ENCODE measurements around the gene GGTLC2. TPM values are rescaled to one million over a fixed set of nuclear protein-coding genes. Genes with fewer than 3 reads are reported as not detected.

Gene GGTLC2
- total and polyA plus RNA-seq, 8 donors = not detected

DNA sequence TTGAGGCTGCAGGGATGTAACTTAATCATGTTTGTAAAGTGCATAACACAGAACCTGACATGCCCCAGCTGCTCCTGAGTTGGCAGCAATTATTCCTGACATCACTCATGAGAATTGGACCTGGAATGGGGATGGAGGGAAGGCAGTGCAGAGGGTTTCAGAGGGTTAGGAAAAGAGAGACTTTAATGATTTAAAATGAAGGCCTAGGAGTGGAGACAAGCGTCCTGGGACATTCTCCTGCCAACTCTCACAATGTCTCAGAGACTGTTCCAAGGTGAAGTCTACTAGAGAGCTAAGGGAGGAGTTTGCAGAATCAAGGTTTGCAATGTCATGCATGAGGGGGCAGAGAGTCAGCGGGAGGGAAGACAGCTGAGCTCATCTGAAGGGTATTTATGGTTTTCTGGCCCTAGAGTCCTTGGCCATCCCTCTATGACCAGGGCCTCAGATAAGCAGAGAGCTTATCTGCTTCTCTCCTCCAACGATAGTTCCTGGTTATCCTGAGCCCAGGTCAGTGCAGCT lies 36.9 kb downstream of the GGTLC2 start:
- Histone ChIP-seq H3K36me3 (no peaks in the 10 kb centered on the region), H3K27me3 (no peaks in the 10 kb centered on the region), H3K4me3 (no peak overlapping the region), H3K4me1 (peaks cover 0 to 13% (median 0%) of the 10 kb centered on the region in 4 donors), H3K9me3 (no peaks in the 10 kb centered on the region), H3K27ac (no peak overlapping the region)
- 27 to 51% (median 40%) methylated on average over 3 of the region's 3 CpGs for WGBS, 5 donors
- intact Hi-C loops (cut with DNase I; ENCODE audit: low total_unique reads) = no loop called here
- DNase-seq = peak in 1 of 2 donors; percentile 38
- TF ChIP-seq, protein P1, sequence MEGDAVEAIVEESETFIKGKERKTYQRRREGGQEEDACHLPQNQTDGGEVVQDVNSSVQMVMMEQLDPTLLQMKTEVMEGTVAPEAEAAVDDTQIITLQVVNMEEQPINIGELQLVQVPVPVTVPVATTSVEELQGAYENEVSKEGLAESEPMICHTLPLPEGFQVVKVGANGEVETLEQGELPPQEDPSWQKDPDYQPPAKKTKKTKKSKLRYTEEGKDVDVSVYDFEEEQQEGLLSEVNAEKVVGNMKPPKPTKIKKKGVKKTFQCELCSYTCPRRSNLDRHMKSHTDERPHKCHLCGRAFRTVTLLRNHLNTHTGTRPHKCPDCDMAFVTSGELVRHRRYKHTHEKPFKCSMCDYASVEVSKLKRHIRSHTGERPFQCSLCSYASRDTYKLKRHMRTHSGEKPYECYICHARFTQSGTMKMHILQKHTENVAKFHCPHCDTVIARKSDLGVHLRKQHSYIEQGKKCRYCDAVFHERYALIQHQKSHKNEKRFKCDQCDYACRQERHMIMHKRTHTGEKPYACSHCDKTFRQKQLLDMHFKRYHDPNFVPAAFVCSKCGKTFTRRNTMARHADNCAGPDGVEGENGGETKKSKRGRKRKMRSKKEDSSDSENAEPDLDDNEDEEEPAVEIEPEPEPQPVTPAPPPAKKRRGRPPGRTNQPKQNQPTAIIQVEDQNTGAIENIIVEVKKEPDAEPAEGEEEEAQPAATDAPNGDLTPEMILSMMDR (IDR thresholded peaks at IDR 0.05) = no peak

DNA sequence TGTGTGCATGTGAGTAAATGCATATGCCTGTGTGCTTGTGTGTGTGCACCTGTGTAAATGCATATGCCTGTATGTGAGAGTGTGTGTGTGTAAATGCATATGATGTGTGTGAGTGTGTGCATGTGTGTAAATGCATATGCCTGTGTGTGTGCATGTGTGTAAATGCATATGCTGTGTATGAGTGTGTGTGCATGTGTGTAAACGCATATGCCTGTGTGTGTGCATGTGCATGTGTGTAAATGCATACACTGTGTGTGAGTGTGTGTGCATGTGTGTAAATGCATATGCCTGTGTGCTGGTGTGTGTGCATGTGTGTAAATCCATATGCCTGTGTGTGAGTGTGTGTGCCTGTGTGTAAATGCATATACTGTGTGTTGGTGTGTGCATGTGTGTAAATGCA lies 37.8 kb downstream of the GGTLC2 start:
- no peak for TF ChIP-seq POLR2A (IDR thresholded peaks at IDR 0.05)
- no peak for TF ChIP-seq EP300 (IDR thresholded peaks at IDR 0.05)
- no peak for TF ChIP-seq POLR2AphosphoS5 (IDR thresholded peaks at IDR 0.05)
- TF ChIP-seq, protein P1 (IDR thresholded peaks at IDR 0.05) = no peak
- no peak overlapping the region for H3K27ac ChIP-seq
- no peaks in the 10 kb centered on the region for H3K27me3 ChIP-seq
- H3K36me3 ChIP-seq = no peaks in the 10 kb centered on the region
- H3K9me3 ChIP-seq = no peaks in the 10 kb centered on the region
- no peak overlapping the region for H3K4me3 ChIP-seq
- peaks cover 0 to 13% (median 0%) of the 10 kb centered on the region in 4 donors for H3K4me1 ChIP-seq
- intact Hi-C loops (cut with DNase I; ENCODE audit: low total_unique reads) = no loop called here
- DNase-seq = no peak
- 76 to 98% (median 94%) methylated on average over 1 of the region's 1 CpG for WGBS, 5 donors

DNA sequence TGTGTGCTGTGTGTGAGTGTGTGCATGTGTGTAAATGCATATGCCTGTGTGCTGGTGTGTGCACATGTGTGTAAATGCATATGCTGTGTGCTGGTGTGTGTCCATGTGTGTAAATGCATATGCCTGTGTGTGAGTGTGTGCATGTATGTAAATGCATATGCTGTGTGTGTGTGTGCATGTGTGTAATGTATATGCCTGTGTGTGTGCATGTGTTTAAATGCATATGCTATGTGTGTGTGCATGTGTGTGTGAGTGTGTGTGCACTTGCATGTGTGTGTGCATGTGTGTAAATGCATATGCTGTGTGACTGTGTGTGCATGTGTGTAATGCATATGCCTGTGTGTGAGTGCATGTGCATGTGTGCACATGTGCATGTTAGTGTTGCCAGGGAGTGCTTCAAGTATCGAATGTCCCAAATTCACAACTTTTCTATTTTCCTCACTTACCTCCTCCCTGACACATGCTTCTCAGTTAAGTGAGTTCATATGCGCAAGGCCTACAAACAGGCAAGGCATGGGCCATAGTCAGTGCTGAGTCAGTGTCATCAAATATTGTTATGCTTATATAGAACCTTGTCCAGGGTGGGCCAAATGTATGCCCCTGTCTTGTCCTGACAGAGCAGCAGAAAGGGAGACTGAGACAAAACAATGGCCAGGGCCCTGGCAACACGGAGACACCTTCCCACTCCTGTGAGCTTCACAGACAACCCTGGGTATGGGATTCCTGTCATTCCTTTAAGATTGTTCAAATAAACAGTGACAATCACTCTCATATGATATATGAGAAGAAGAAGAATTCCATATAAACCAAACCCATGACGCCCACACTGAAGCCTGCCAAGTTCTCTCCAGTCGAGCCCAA lies 38.6 kb downstream of the GGTLC2 start:
- Histone ChIP-seq H3K27me3 (no peaks in the 10 kb centered on the region), H3K4me1 (peaks cover 0 to 13% (median 0%) of the 10 kb centered on the region in 4 donors), H3K9me3 (no peaks in the 10 kb centered on the region), H3K36me3 (no peaks in the 10 kb centered on the region), H3K27ac (no peak overlapping the region), H3K4me3 (no peak overlapping the region)
- WGBS, 5 donors = 85 to 90% (median 88%) methylated on average over 5 of the region's 5 CpGs
- TF ChIP-seq EP300 (IDR thresholded peaks at IDR 0.05) (no peak), POLR2A (IDR thresholded peaks at IDR 0.05) (no peak), POLR2AphosphoS5 (IDR thresholded peaks at IDR 0.05) (no peak)
- TF ChIP-seq, protein P1 (IDR thresholded peaks at IDR 0.05) = no peak
- intact Hi-C loops (cut with DNase I; ENCODE audit: low total_unique reads) = no loop called here
- DNase-seq = no peak

DNA sequence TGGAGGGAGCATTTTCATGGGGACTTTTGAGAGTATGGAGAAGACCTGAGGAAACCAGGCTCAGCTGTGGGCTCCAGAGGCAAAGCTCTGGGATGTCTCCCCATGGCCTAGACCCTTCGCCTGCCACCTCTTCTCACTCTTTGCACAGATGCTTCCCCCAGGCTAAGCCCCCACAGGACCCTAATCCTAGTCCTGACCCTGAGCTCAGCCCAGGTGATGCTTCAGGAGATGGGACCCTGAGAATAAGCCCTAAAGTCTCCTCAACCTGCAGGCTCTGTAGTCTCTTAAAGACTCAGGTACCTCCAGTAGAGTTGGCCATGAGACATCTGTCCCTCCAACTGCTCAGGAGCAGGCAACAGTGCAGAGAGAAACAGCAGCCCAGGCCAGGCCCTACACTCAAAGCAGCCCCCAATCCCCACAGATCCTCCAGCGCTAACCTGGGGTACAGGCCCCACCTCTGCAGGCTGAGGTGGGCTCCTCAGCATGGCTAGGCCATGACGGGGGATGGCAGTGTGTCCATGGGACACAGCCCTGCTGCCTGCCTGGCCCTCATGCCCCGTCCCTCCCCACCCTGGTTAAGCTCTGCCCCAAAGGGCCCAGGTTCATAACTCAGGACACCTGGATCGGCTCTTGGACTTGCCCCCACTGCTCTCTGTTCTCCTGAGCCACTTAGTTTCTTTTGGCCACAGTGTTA lies 39.4 kb downstream of the GGTLC2 start:
- 80 to 92% (median 88%) methylated on average over 5 of the region's 5 CpGs for WGBS, 5 donors
- DNase-seq = no peak
- Histone ChIP-seq H3K27me3 (no peaks in the 10 kb centered on the region), H3K4me1 (peaks cover 0 to 13% (median 0%) of the 10 kb centered on the region in 4 donors), H3K9me3 (no peaks in the 10 kb centered on the region), H3K36me3 (no peaks in the 10 kb centered on the region), H3K27ac (no peak overlapping the region), H3K4me3 (no peak overlapping the region)
- TF ChIP-seq, protein P1 (IDR thresholded peaks at IDR 0.05) = no peak
- intact Hi-C loops (cut with DNase I; ENCODE audit: low total_unique reads) = no loop called here

Data from stomach (tissue), 9 donors.